GM18507 (cell line): ENCODE results near the gene RETREG1.

ENCODE experiments used
- DNase-seq: peaks from one replicate; pipeline ENCODE4 v3.0.0; 2011; ENCODE audit warnings: low read depth; ENCODE audit not compliant: insufficient read length; ENCODE audit errors: extremely low spot score
- FAIRE-seq: peaks from 2 replicates; lab custom pipeline; 2011; peaks lifted over from hg19 to GRCh38; lab: Jason Lieb, UNC

RETREG1 gene

DNA sequence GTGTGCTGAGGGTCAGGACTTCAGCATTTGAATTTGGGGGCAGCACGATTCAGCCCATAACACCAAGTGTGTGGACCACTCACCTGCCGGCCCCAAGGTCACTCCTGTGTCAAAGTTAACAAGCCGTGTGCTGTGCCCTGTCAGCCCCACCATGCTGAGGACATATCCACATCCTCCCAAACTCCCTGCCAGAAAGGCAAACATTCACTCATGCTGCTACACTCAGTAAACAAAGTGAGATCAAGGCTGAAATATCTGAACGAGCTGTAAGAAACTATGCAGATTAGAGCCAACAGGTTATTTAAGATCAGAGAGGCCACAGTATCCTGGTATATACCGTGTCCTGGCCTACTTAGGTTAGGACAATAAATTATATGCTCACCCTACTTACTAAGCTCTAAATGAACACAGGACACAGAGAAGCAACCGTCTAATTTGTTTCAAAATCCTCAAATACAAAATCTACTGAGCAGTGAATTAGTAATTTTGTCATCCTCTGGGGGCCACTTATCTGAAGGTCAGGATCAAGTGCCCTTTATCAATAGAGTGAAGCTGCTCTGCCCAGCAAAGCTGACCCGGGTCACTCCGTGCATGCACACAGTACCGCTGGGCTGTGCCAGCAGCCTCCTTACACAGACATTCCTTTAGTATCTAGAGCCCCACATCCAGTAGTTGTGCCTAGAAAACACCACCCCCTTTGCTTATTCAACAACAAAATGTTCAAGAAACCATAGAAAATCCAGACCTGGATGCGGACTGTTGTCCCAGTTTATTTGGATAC, 28.2 kb downstream of the RETREG1 start:
- no peak for FAIRE-seq
- no peak for DNase-seq

DNA sequence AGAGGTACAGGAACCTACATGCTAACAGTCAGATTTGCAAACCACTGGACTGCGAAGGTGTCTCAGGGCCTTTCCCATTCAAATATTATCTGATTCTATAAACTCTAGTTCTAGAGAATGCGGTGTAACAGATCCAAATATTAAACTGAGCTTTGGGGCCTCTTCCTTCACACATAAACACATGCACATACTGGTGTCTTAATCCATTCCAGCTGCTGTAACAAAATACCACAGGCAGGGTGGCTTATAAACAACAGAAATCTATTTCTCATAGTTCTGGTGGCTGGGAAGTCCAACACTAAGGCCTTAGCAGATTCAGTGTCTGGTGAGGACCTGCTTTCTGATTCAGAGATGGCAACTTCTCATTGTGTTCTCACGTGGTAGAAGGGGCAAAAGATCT, 30.2 kb downstream of the RETREG1 start:
- DNase-seq (no peak), FAIRE-seq (no peak)

DNA sequence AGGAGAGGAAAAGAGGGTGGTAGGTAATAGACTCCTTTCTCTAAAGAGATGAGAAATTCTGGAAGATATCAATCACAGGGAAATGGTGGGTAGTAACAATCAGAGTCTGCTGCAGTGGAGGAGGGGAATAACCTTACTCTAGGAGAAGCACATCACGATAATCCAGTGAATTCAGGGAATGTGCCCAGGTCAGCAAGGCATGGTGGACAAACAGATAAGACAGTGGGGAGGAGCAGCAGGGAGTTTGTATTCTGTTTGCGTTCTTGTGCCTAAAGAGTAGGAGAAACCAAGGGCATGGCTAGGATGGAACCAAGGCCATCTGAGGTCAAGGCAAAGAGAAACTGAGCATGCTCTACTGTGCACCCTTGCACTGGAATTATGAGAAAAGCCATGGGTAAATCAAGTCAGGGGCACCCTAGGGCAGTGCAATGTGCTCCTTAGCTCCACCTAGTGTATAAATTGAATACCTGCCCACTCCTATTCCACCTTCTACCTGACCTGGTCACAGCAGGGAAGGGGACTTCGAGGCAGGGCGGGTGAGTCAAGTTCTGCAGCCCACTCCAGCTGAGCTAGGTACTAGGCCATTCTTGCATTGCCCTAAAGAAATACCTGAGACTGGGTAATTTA, 31.6 kb downstream of the RETREG1 start:
- DNase-seq = no peak
- FAIRE-seq = no peak

GRCh38 chr5:16582081-16582480, 34.7 kb downstream of the RETREG1 start:
- FAIRE-seq (no peak), DNase-seq (no peak)

GRCh38 chr5:16580382-16580781, 36.4 kb downstream of the RETREG1 start:
- DNase-seq = no peak

DNA sequence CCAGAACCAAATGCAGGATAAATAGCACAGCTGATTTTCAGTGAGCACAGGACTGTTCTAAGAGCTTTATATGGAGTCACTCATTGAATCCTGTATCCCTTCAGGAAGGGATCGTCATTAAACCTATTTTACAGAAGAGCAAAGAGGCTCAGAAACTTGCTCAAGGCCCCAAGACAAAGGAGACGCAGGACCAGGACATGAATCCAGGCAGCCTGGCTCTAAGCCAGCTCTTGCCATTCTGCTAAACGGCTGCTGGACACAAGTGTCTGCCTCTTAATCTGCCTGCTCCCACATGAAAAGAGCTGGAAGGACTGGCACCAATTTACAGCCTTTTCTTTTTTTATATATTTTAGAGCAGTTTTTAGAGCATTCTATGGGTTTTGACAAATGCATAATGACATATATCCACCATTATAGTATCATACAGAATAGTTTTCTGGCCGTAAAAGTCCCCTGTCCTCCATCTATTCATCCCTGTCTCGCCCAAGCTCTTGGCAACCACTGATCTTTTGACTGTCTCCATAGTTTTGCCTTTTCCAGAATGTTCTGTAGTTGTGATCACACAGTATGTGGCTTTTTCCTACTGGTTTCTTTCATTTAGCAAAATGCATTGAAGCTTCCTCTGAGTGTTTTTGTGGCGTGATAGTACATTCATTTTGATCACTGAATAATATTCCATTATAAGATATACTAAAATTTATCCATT, 37.5 kb downstream of the RETREG1 start:
- DNase-seq (no peak), FAIRE-seq (no peak)

More at GRCh38 chr5:16580382-16580781, 36.4 kb downstream of the RETREG1 start:
- FAIRE-seq = no peak

DNA sequence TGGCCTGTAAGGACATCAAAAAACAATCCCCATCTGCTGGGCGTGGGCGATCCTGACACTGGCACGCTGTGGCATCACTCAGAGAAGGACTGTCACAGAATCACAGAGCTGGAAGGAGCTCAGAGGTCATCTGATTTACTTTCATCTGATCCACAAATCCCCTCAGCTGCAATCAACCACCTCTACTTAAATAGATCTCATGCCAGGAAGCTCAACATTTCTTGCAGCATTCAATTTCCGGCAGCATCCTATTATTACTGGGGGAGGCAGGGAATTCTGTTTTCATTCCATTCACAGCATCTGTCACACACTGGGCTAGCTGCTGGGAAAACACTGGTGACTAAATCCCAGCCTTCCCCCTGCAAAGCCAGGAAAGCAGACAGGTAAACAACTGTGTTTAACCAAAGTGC, 38.3 kb downstream of the RETREG1 start:
- DNase-seq (no peak), FAIRE-seq (no peak)

- FAIRE-seq (no peak), DNase-seq (no peak)
These were observed 39.1 kb downstream of the RETREG1 start for GRCh38 chr5:16577677-16578076.

- DNase-seq (no peak), FAIRE-seq (no peak)
These were observed 41.7 kb downstream of the RETREG1 start for GRCh38 chr5:16574789-16575721.

DNA sequence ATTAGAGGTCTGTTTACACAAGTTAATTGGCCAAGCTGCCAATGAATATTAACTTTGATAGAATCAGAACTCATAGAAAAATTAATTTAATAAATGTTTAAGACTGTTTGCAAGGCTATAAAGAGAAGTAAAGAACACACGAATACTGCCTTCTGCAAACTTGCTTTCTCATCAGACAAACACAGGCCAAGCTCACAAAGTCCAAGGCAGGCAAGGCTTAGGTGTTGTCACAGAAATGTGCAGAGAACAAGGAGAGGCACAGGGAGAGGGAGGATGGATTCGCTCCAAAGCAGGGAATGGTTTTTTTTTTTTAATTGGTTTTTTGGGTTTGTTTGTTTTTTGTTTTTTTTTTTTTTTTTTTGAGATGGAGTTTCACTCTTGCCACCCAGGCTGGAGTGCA, 43.4 kb downstream of the RETREG1 start:
- FAIRE-seq (no peak), DNase-seq (no peak)

DNA sequence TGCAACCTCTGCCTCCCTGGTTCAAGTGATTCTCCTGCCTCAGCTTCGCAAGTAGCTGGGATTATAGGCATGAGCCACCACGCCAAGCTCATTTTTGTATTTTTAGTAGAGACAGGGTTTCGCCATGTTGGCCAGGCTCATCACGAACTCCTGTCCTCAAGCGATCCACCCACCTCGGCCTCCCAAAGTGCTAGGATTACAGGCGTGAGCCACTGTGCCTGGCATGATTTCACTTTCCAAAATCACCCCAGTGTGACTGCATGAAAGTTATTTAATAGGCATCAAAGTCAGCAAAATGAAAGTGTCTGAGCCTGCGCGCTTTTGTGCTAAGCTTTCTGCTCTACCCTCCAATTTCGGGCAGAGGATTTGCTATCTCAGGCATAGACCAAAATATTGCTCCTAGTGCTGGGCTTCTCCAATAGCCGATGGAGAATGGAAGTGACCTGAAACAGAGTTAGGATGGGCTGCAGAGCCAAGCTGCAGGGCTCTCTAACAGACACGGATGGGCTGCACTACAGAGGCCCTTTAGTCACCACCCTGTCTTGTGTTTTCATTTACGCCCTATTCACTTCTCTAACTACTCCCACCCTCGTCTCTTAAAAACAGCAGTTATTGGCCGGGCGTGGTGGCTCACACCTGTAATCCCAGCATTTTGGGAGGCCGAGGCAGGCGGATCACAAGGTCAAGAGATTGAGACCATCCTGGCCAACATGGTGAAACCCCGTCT, 44.3 kb downstream of the RETREG1 start:
- no peak for DNase-seq
- FAIRE-seq = no peak

DNA sequence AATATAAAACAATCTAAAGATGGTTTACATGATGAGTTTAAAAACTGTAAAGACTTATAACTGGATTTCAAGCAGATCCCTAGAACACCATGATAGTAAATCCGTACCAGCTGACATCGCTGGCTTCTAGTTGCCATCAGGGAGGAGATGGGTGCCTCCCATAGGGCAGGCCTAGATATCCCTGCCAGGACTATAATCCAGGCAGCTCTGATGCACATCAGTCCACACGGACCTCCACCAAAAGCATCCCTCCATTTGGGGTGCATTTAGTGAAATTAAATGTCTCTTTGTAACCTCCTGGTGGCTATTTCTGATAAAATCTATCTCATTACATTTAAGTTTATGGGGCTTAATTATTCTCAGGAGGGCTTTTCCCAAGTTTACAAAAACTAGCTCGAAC, 45.8 kb downstream of the RETREG1 start:
- DNase-seq = no peak
- no peak for FAIRE-seq

- FAIRE-seq = no peak
- DNase-seq = no peak
These were observed 46.5 kb downstream of the RETREG1 start for GRCh38 chr5:16570121-16570815.

DNA sequence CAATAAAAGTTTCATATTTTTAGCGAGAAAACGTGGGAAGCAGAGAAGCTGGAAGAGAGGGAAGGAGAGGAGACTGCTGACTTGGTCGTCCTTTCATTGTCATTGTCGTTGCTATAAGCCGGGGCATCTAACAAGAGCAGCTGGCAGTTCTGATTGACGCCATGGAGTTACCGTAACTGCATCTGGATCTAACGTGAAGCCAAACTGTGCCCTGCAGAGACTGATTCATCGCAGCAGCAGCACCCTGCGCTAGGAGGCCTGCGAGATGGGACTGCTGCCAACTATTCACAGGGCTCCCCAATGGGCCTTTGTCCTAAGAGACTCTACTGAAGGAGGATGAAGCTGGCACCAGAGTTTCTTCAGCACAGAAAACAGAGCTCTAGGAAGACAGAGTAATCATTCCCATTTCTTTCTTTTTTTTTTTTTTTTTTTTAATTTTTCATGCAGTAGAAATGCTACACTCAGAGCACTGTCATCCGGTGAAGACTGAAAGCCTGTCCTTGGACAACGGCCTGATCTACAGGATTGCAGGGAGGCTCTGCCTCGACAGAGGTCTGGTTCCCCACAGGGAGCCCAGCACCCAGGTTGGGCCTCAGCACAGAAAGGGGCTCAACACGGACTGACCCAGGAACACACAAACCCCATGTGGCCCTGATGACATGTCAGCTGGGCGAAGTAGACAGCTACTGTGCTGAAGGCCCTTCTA, 47.8 kb downstream of the RETREG1 start:
- DNase-seq (no peak), FAIRE-seq (no peak)

- no peak for DNase-seq
- FAIRE-seq = no peak
These were observed 49.4 kb downstream of the RETREG1 start for GRCh38 chr5:16567365-16567764.

GRCh38 chr5:16565118-16565517, 51.7 kb downstream of the RETREG1 start:
- DNase-seq (no peak), FAIRE-seq (no peak)

DNA sequence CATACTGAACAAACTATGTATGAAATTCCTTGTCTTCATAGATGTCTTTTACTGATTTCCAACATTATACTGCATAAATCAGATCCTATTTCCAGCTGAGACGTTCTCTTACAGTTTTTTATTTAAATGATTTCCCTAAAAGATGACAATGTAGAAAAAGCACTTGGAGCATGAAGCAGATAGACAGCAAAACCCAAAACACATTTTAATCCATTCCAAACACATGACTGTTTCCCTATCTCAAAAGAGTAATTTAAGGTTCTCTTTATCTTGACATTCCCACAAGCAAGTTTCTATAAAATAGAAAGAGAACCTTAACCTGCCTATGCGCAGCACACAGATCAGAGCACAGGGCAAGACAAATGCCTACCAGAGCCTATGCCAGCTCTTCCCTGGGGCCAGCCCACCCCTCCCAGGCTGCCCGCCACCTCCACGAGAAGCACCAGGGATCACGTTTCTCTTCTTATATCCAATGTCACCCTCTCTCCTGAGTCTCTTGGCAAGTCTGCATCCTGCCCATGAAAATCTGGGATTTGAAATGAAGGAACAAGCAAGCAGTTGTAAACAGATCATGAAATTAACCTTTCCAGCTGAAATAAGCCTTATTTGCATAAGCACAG, 52.4 kb downstream of the RETREG1 start:
- FAIRE-seq = no peak
- DNase-seq = no peak
